H9 (cell line): ENCODE results near the gene SYNGAP1. TPM values are rescaled to one million over a fixed set of nuclear protein-coding genes. Genes with fewer than 3 reads are reported as not detected.

ENCODE experiments used
- DNase-seq: peaks from one replicate; pipeline ENCODE4 v3.0.0-alpha.2; 2017
- H2AFZ ChIP-seq: one replicate; pipeline ENCODE4 v1.6.1; 2013; ENCODE audit warnings: mild to moderate bottlenecking, low read length, control low read depth, moderate library complexity
- H2AK5ac ChIP-seq: 2 replicates; pipeline ENCODE4 v1.6.1; 2013; ENCODE audit warnings: low read length, control low read depth, mixed read lengths; ENCODE audit not compliant: insufficient read length
- H2BK120ac ChIP-seq: one replicate; pipeline ENCODE4 v1.6.1; 2013; ENCODE audit warnings: low read depth, mild to moderate bottlenecking, low read length, control low read depth, inconsistent platforms; ENCODE audit not compliant: poor library complexity, severe bottlenecking
- H2BK12ac ChIP-seq: 2 replicates; pipeline ENCODE4 v1.6.1; 2013; ENCODE audit warnings: low read length, control low read depth, mixed read lengths, low read depth; ENCODE audit not compliant: insufficient read length
- H2BK15ac ChIP-seq: 2 replicates; pipeline ENCODE4 v1.6.1; 2013; ENCODE audit warnings: low read depth, low read length, control low read depth
- H2BK20ac ChIP-seq: one replicate; pipeline ENCODE4 v1.6.1; 2013; ENCODE audit warnings: low read depth, mild to moderate bottlenecking, low read length, control low read depth, inconsistent platforms; ENCODE audit not compliant: poor library complexity, severe bottlenecking
- H2BK5ac ChIP-seq: 2 replicates; pipeline ENCODE4 v1.6.1; 2013; ENCODE audit warnings: low read length, control low read depth, mixed read lengths; ENCODE audit not compliant: insufficient read length
- H3K14ac ChIP-seq: 2 replicates; pipeline ENCODE4 v1.6.1; 2013; ENCODE audit warnings: low read length, control low read depth; ENCODE audit not compliant: insufficient read depth
- H3K18ac ChIP-seq: 2 replicates; pipeline ENCODE4 v1.6.1; 2013; ENCODE audit warnings: low read depth, mild to moderate bottlenecking, mixed read lengths, low read length, control low read depth; ENCODE audit not compliant: insufficient read length
- H3K23ac ChIP-seq: 2 replicates; pipeline ENCODE4 v1.6.1; 2013; ENCODE audit warnings: low read length, control low read depth, mixed read lengths, low read depth; ENCODE audit not compliant: insufficient read length
- H3K23me2 ChIP-seq: 2 replicates; pipeline ENCODE4 v1.6.1; 2013; ENCODE audit warnings: low read depth, mild to moderate bottlenecking, mixed read lengths, low read length, control low read depth; ENCODE audit not compliant: insufficient read length, poor library complexity, severe bottlenecking
- H3K27ac ChIP-seq: 2 replicates; pipeline ENCODE4 v1.5.1; 2013; ENCODE audit warnings: low read length, control low read depth, mixed read lengths, low read depth; ENCODE audit not compliant: insufficient read length
- H3K27me3 ChIP-seq: 2 replicates; pipeline ENCODE4 v1.6.1; 2013; ENCODE audit warnings: low read length, control low read depth, inconsistent platforms; ENCODE audit not compliant: insufficient read depth
- H3K4ac ChIP-seq: 2 replicates; pipeline ENCODE4 v1.6.1; 2013; ENCODE audit warnings: low read depth, mild to moderate bottlenecking, control low read depth, inconsistent platforms, low read length, moderate library complexity
- H3K4me1 ChIP-seq: 2 replicates; pipeline ENCODE4 v1.6.1; 2013; ENCODE audit warnings: low read length, control low read depth, inconsistent platforms; ENCODE audit not compliant: insufficient read depth
- H3K4me2 ChIP-seq: 2 replicates; pipeline ENCODE4 v1.6.1; 2013; ENCODE audit warnings: low read length, control low read depth, mixed read lengths; ENCODE audit not compliant: insufficient read length, insufficient read depth
- H3K56ac ChIP-seq: 2 replicates; pipeline ENCODE4 v1.6.1; 2013; ENCODE audit warnings: low read depth, mild to moderate bottlenecking, mixed read lengths, low read length, control low read depth; ENCODE audit not compliant: insufficient read length
- H3K79me1 ChIP-seq: 2 replicates; pipeline ENCODE4 v1.6.1; 2013; ENCODE audit warnings: low read depth, mild to moderate bottlenecking, moderate library complexity, low read length, control low read depth, inconsistent platforms; ENCODE audit not compliant: insufficient read depth, poor library complexity, severe bottlenecking
- H3K79me2 ChIP-seq: 2 replicates; pipeline ENCODE4 v1.6.1; 2013; ENCODE audit warnings: low read length, control low read depth, inconsistent platforms; ENCODE audit not compliant: insufficient read depth
- H3K9ac ChIP-seq: 2 replicates; pipeline ENCODE4 v1.6.1; 2013; ENCODE audit warnings: low read length, control low read depth, mixed read lengths; ENCODE audit not compliant: insufficient read length; ENCODE audit errors: extremely low read depth
- H3K9me3 ChIP-seq: one replicate; pipeline ENCODE4 v1.6.1; 2013; ENCODE audit warnings: low read depth, low read length, inconsistent platforms; ENCODE audit not compliant: control insufficient read depth
- H3T11ph ChIP-seq: one replicate; pipeline ENCODE4 v1.6.1; 2013; ENCODE audit warnings: mild to moderate bottlenecking, low read length, control low read depth, inconsistent platforms
- H4K20me1 ChIP-seq: one replicate; pipeline ENCODE4 v1.6.1; 2013; ENCODE audit not compliant: control insufficient read depth, insufficient read length, insufficient read depth
- H4K5ac ChIP-seq: 2 replicates; pipeline ENCODE4 v1.6.1; 2013; ENCODE audit warnings: low read depth, mild to moderate bottlenecking, mixed read lengths, low read length, control low read depth; ENCODE audit not compliant: insufficient read length
- H4K8ac ChIP-seq: replicated peaks from 2 replicates; pipeline ENCODE4 v1.6.1; 2013; ENCODE audit warnings: low read length, control low read depth, mixed read lengths, low read depth; ENCODE audit not compliant: insufficient read length
- H4K91ac ChIP-seq: 2 replicates; pipeline ENCODE4 v1.6.1; 2013; ENCODE audit warnings: low read depth, mild to moderate bottlenecking, moderate library complexity, mixed read lengths, low read length, control low read depth; ENCODE audit not compliant: insufficient read length
- H3K27ac Mint-ChIP-seq, 3 experiments: 2 replicates in 2 of 3; 3 replicates in 1 of 3; pipeline ENCODE4 v1.8.0; 2020 to 2021; ENCODE audit warnings: mixed read lengths in 3 of 3, mild to moderate bottlenecking in 1 of 3, moderate library complexity in 1 of 3
- H3K27me3 Mint-ChIP-seq: 2 replicates; pipeline ENCODE4 v1.8.0; 2021; ENCODE audit warnings: low read depth, mild to moderate bottlenecking, moderate library complexity, mixed read lengths
- H3K36me3 Mint-ChIP-seq, 3 experiments: 2 replicates in 2 of 3; 3 replicates in 1 of 3; pipeline ENCODE4 v1.8.0; 2020 to 2021; ENCODE audit warnings: low read depth in 3 of 3, mixed read lengths in 3 of 3; ENCODE audit not compliant: insufficient read depth in 1 of 3
- H3K4me1 Mint-ChIP-seq, 2 experiments: 2 replicates each; pipeline ENCODE4 v1.8.0; 2020; ENCODE audit warnings: mixed read lengths in 2 of 2
- H3K4me3 Mint-ChIP-seq, 2 experiments: 2 replicates in 1 of 2; 3 replicates in 1 of 2; pipeline ENCODE4 v1.8.0; 2020 to 2021; ENCODE audit warnings: mild to moderate bottlenecking in 2 of 2, mixed read lengths in 2 of 2, moderate library complexity in 1 of 2
- H3K9me3 Mint-ChIP-seq, 2 experiments: 2 replicates in 1 of 2; 3 replicates in 1 of 2; pipeline ENCODE4 v1.8.0; 2020; ENCODE audit warnings: mild to moderate bottlenecking in 2 of 2, mixed read lengths in 2 of 2, moderate library complexity in 1 of 2
- WGBS: extraction: QIAGEN DNeasy Blood & Tissue Kit; methylation state at CpG from one replicate; pipeline ENCODE4 v1.1.7; 2013; ENCODE audit warnings: missing lambda C conversion rate, low lambda C conversion rate, mixed read lengths; ENCODE audit not compliant: insufficient read length; ENCODE audit errors: extremely low coverage; 5-methylcytosine and 5-hydroxymethylcytosine counted together
- total RNA-seq: library from RNA; stranded (reverse); gene quantifications from 2 replicates; pipeline ENCODE4 v1.2.1, GENCODE V29; 2021
- TF ChIP-seq, protein P1 (sequence below): fragments of 200-600 bp; sonication (generic); conservative IDR thresholded peaks from 3 replicates; pipeline ENCODE4 v1.8.0; 2021; ENCODE audit warnings: antibody characterized with exemption, mild to moderate bottlenecking

SYNGAP1 gene
- total RNA-seq, 1 experiment from 2014 or later, result 121 TPM

DNA sequence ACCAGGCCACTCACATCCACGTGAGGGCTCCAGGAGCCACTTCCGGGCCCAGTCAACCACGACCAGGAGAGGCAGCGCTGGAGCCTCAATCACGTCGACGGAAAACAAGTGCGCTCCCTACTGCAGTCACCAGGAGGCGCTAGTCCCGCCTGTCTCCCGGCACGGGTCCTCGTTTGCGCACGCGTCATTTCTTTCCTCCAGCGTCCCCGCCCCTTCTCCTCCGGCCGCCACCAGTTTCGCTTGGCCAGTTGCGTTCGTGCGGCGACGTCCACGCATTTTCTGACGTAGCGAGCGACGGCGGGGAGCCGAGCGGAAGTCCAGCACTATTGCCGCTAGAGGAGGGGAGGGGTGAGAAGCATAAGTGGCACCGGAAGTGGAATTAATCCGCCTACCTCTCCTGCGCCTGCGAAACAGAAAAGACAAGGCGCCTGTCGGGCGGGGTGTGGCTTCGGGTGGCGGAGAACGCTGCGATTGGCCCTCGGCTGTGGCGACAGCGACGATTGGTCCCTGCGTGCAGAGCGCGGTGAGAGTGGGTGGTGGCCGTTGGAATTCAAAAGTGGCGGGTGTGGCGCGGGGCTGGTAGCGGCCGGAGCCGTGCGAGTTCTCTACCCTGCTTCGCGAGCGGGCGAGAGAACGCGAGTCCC, 28.5 kb upstream of the SYNGAP1 start, which contains the start of gene KIFC1:
KIFC1 (plus strand) TSS at position 546 of the 644 bp plus-strand sequence. CDS start 163 bp downstream, outside the sequence.
- Histone ChIP-seq H3K9me3 (no peaks in the 10 kb centered on the region), H2BK120ac (no peak within 1 kb of the TSS), H3K23me2 (peaks cover 10% of the 10 kb centered on the region), H3K27me3 (no peaks in the 10 kb centered on the region), H3K27ac (peak within 1 kb of the TSS; percentile 73), H2BK12ac (no peak within 1 kb of the TSS), H3K79me1 (peaks cover 8% of the 10 kb centered on the region), H4K91ac (no peak within 1 kb of the TSS), H3T11ph (peak within 1 kb of the TSS; percentile 20), H2AFZ (peak within 1 kb of the TSS; percentile 50), H3K79me2 (peaks cover 38% of the 10 kb centered on the region), H2AK5ac (no peak within 1 kb of the TSS), H2BK15ac (no peak within 1 kb of the TSS), H2BK20ac (no peak within 1 kb of the TSS), H4K8ac (no peak within 1 kb of the TSS), H3K4me1 (peaks cover 2% of the 10 kb centered on the region; the same call in 1 of the 2 replicates), H3K9ac (peak within 1 kb of the TSS; percentile 84), H3K14ac (peak within 1 kb of the TSS; percentile 84), H3K18ac (peak within 1 kb of the TSS; percentile 56), H2BK5ac (peak within 1 kb of the TSS; percentile 66), H3K23ac (no peak within 1 kb of the TSS), H3K4ac (no peak within 1 kb of the TSS; the same call in 1 of the 2 replicates), H3K4me2 (peak within 1 kb of the TSS; percentile 88), H4K20me1 (no peaks in the 10 kb centered on the region), H4K5ac (no peak within 1 kb of the TSS), H3K56ac (no peak within 1 kb of the TSS)
- H3K4me3 Mint-ChIP-seq, result peak within 1 kb of the TSS; percentile 94
- H3K4me1 Mint-ChIP-seq, result peaks cover 34 to 36% of the 10 kb centered on the region in 2 experiments
- TF ChIP-seq, protein P1, sequence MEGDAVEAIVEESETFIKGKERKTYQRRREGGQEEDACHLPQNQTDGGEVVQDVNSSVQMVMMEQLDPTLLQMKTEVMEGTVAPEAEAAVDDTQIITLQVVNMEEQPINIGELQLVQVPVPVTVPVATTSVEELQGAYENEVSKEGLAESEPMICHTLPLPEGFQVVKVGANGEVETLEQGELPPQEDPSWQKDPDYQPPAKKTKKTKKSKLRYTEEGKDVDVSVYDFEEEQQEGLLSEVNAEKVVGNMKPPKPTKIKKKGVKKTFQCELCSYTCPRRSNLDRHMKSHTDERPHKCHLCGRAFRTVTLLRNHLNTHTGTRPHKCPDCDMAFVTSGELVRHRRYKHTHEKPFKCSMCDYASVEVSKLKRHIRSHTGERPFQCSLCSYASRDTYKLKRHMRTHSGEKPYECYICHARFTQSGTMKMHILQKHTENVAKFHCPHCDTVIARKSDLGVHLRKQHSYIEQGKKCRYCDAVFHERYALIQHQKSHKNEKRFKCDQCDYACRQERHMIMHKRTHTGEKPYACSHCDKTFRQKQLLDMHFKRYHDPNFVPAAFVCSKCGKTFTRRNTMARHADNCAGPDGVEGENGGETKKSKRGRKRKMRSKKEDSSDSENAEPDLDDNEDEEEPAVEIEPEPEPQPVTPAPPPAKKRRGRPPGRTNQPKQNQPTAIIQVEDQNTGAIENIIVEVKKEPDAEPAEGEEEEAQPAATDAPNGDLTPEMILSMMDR, result peak; percentile 98
- H3K36me3 Mint-ChIP-seq, result peaks cover 7 to 15% (median 11%) of the 10 kb centered on the region in 3 experiments; a peak in 6 of 7 replicates
- H3K27ac Mint-ChIP-seq, result peak within 1 kb of the TSS; percentile 91 to 97 (median 94)
- H3K27me3 Mint-ChIP-seq, result no peaks in the 10 kb centered on the region
- H3K9me3 Mint-ChIP-seq, result no peaks in the 10 kb centered on the region
- peak; percentile 99 for DNase-seq
- WGBS, result no CpG with 5 or more reads among the region's 67 CpGs
